Left forelimb (tissue), 1 donor: Measurements from ENCODE around the gene C12orf60.

Source experiments
- DNase-seq: peaks from one replicate; pipeline ENCODE4 v3.0.0-alpha.2; 2018; ENCODE audit warnings: low spot score

The C12orf60 gene

GRCh38 chr12:14873440-14874185 lies 70.1 kb downstream of the C12orf60 start:
- no peak for DNase-seq
